ENCODE data around the gene CASZ1.

Gene CASZ1

GRCh38 chr1:10815858-10816195, 19.4 kb upstream of the CASZ1 start:
- no peak for DNase-seq (ENCODE audit: insufficient read length, low spot score)
- TF ChIP-seq POLR2A (IDR thresholded peaks at IDR 0.05; ENCODE audit: low read depth, low read length), result no peak
- TF ChIP-seq SPI1 (IDR thresholded peaks at IDR 0.05; ENCODE audit: low read depth, low read length), result no peak
- no peak for TF ChIP-seq TAF1 (IDR thresholded peaks at IDR 0.05; ENCODE audit: low read depth, low read length)
- no peak for TF ChIP-seq POU2F2 (IDR thresholded peaks at IDR 0.05; ENCODE audit: low read depth, low read length)
- TF ChIP-seq PAX5 (IDR thresholded peaks at IDR 0.05; ENCODE audit: insufficient read depth, low read length, severe bottlenecking), result no peak
- no peak for TF ChIP-seq POLR2AphosphoS5 (IDR thresholded peaks at IDR 0.05; ENCODE audit: low read depth, low read length)
- no peak for FAIRE-seq

- FAIRE-seq, result no peak
- no peak for DNase-seq (ENCODE audit: insufficient read length, low spot score)
- TF ChIP-seq TAF1 (IDR thresholded peaks at IDR 0.05; ENCODE audit: low read depth, low read length), result no peak
These were observed 18.8 kb upstream of the CASZ1 start for GRCh38 chr1:10814976-10815857.

GRCh38 chr1:10814312-10814711, 17.9 kb upstream of the CASZ1 start:
- FAIRE-seq, result no peak
- no peak for DNase-seq (ENCODE audit: insufficient read length, low spot score)
- no peak for TF ChIP-seq PAX5 (IDR thresholded peaks at IDR 0.05; ENCODE audit: insufficient read depth, low read length, severe bottlenecking)
- no peak for TF ChIP-seq TAF1 (IDR thresholded peaks at IDR 0.05; ENCODE audit: low read depth, low read length)
- no peak for TF ChIP-seq SPI1 (IDR thresholded peaks at IDR 0.05; ENCODE audit: low read depth, low read length)
- no peak for TF ChIP-seq POLR2A (IDR thresholded peaks at IDR 0.05; ENCODE audit: low read depth, low read length)
- no peak for TF ChIP-seq POU2F2 (IDR thresholded peaks at IDR 0.05; ENCODE audit: low read depth, low read length)
- no peak for TF ChIP-seq POLR2AphosphoS5 (IDR thresholded peaks at IDR 0.05; ENCODE audit: low read depth, low read length)

GRCh38 chr1:10813799-10814198, 17.4 kb upstream of the CASZ1 start:
- TF ChIP-seq PAX5 (IDR thresholded peaks at IDR 0.05; ENCODE audit: insufficient read depth, low read length, severe bottlenecking) (no peak), POLR2AphosphoS5 (IDR thresholded peaks at IDR 0.05; ENCODE audit: low read depth, low read length) (no peak), POU2F2 (IDR thresholded peaks at IDR 0.05; ENCODE audit: low read depth, low read length) (no peak), SPI1 (IDR thresholded peaks at IDR 0.05; ENCODE audit: low read depth, low read length) (no peak), POLR2A (IDR thresholded peaks at IDR 0.05; ENCODE audit: low read depth, low read length) (no peak), TAF1 (IDR thresholded peaks at IDR 0.05; ENCODE audit: low read depth, low read length) (no peak)
- no peak for FAIRE-seq
- DNase-seq (ENCODE audit: insufficient read length, low spot score), result no peak

- DNase-seq (ENCODE audit: insufficient read length, low spot score), result no peak
- no peak for FAIRE-seq
- no peak for TF ChIP-seq POLR2A (IDR thresholded peaks at IDR 0.05; ENCODE audit: low read depth, low read length)
- no peak for TF ChIP-seq SPI1 (IDR thresholded peaks at IDR 0.05; ENCODE audit: low read depth, low read length)
- no peak for TF ChIP-seq POLR2AphosphoS5 (IDR thresholded peaks at IDR 0.05; ENCODE audit: low read depth, low read length)
- no peak for TF ChIP-seq POU2F2 (IDR thresholded peaks at IDR 0.05; ENCODE audit: low read depth, low read length)
- TF ChIP-seq TAF1 (IDR thresholded peaks at IDR 0.05; ENCODE audit: low read depth, low read length), result no peak
These were observed 16.0 kb upstream of the CASZ1 start for GRCh38 chr1:10812387-10812915.

GRCh38 chr1:10808441-10808840, 12.0 kb upstream of the CASZ1 start:
- DNase-seq (ENCODE audit: insufficient read length, low spot score) (no peak), FAIRE-seq (no peak)
- TF ChIP-seq POU2F2 (IDR thresholded peaks at IDR 0.05; ENCODE audit: low read depth, low read length) (no peak), PAX5 (IDR thresholded peaks at IDR 0.05; ENCODE audit: insufficient read depth, low read length, severe bottlenecking) (no peak), POLR2AphosphoS5 (IDR thresholded peaks at IDR 0.05; ENCODE audit: low read depth, low read length) (no peak), SPI1 (IDR thresholded peaks at IDR 0.05; ENCODE audit: low read depth, low read length) (no peak), POLR2A (IDR thresholded peaks at IDR 0.05; ENCODE audit: low read depth, low read length) (no peak), TAF1 (IDR thresholded peaks at IDR 0.05; ENCODE audit: low read depth, low read length) (no peak)

GRCh38 chr1:10806966-10807365, 10.5 kb upstream of the CASZ1 start:
- DNase-seq (ENCODE audit: insufficient read length, low spot score) (no peak), FAIRE-seq (no peak)
- TF ChIP-seq PAX5 (IDR thresholded peaks at IDR 0.05; ENCODE audit: insufficient read depth, low read length, severe bottlenecking) (no peak), TAF1 (IDR thresholded peaks at IDR 0.05; ENCODE audit: low read depth, low read length) (no peak), POLR2A (IDR thresholded peaks at IDR 0.05; ENCODE audit: low read depth, low read length) (no peak), POLR2AphosphoS5 (IDR thresholded peaks at IDR 0.05; ENCODE audit: low read depth, low read length) (no peak), POU2F2 (IDR thresholded peaks at IDR 0.05; ENCODE audit: low read depth, low read length) (no peak), SPI1 (IDR thresholded peaks at IDR 0.05; ENCODE audit: low read depth, low read length) (no peak)

GRCh38 chr1:10803971-10804820, 7.8 kb upstream of the CASZ1 start:
- DNase-seq (ENCODE audit: insufficient read length, low spot score), result no peak
- no peak for FAIRE-seq
- TF ChIP-seq TAF1 (IDR thresholded peaks at IDR 0.05; ENCODE audit: low read depth, low read length) (no peak), POU2F2 (IDR thresholded peaks at IDR 0.05; ENCODE audit: low read depth, low read length) (no peak), POLR2A (IDR thresholded peaks at IDR 0.05; ENCODE audit: low read depth, low read length) (no peak), SPI1 (IDR thresholded peaks at IDR 0.05; ENCODE audit: low read depth, low read length) (no peak), PAX5 (IDR thresholded peaks at IDR 0.05; ENCODE audit: insufficient read depth, low read length, severe bottlenecking) (no peak), POLR2AphosphoS5 (IDR thresholded peaks at IDR 0.05; ENCODE audit: low read depth, low read length) (no peak)

- no peak for DNase-seq (ENCODE audit: insufficient read length, low spot score)
- TF ChIP-seq TAF1 (IDR thresholded peaks at IDR 0.05; ENCODE audit: low read depth, low read length) (no peak), POLR2AphosphoS5 (IDR thresholded peaks at IDR 0.05; ENCODE audit: low read depth, low read length) (no peak), PAX5 (IDR thresholded peaks at IDR 0.05; ENCODE audit: insufficient read depth, low read length, severe bottlenecking) (no peak), SPI1 (IDR thresholded peaks at IDR 0.05; ENCODE audit: low read depth, low read length) (no peak), POU2F2 (IDR thresholded peaks at IDR 0.05; ENCODE audit: low read depth, low read length) (no peak), POLR2A (IDR thresholded peaks at IDR 0.05; ENCODE audit: low read depth, low read length) (no peak)
- FAIRE-seq, result no peak
These were observed 6.7 kb upstream of the CASZ1 start for GRCh38 chr1:10802944-10803715.
